RKO (cell line): ENCODE data around the gene ITGB8.
A peak's percentile ranks its signal among the peaks of the same experiment; 100 is the strongest.

Experiments
- DNase-seq: peaks from one replicate; pipeline ENCODE4 v3.0.0-alpha.2; 2016; ENCODE audit warnings: low spot score

The ITGB8 gene

GRCh38 chr7:20310301-20310700, 20.4 kb upstream of the ITGB8 start:
- no peak for DNase-seq

GRCh38 chr7:20310963-20311742, 19.5 kb upstream of the ITGB8 start:
- DNase-seq: peak; percentile 52

GRCh38 chr7:20311743-20312042, 19.0 kb upstream of the ITGB8 start:
- no peak for DNase-seq

- no peak for DNase-seq
Observed at GRCh38 chr7:20312562-20312961, 18.1 kb upstream of the ITGB8 start.

- no peak for DNase-seq
Observed at GRCh38 chr7:20313626-20314025, 17.1 kb upstream of the ITGB8 start.

GRCh38 chr7:20314198-20314597, 16.5 kb upstream of the ITGB8 start:
- DNase-seq: no peak

GRCh38 chr7:20316706-20317105, 14.0 kb upstream of the ITGB8 start:
- no peak for DNase-seq

- no peak for DNase-seq
Observed at GRCh38 chr7:20317413-20317812, 13.3 kb upstream of the ITGB8 start.

GRCh38 chr7:20318933-20319332, 11.8 kb upstream of the ITGB8 start:
- no peak for DNase-seq

- DNase-seq: no peak
Observed at GRCh38 chr7:20320322-20320721, 10.4 kb upstream of the ITGB8 start.

- DNase-seq: no peak
Observed at GRCh38 chr7:20320786-20321185, 9.9 kb upstream of the ITGB8 start.

- DNase-seq: no peak
Observed at GRCh38 chr7:20323595-20323994, 7.1 kb upstream of the ITGB8 start.

GRCh38 chr7:20326342-20326741, 4.4 kb upstream of the ITGB8 start:
- DNase-seq: no peak

- DNase-seq: no peak
Observed at GRCh38 chr7:20327055-20327454, 3.6 kb upstream of the ITGB8 start.

- no peak for DNase-seq
Observed at GRCh38 chr7:20328027-20328426, 2.7 kb upstream of the ITGB8 start.

GRCh38 chr7:20328692-20329091, 2.0 kb upstream of the ITGB8 start:
- no peak for DNase-seq

- peak; percentile 75 for DNase-seq
Observed at GRCh38 chr7:20329389-20330238, 1.1 kb upstream of the ITGB8 start.

- DNase-seq: no peak
Observed at GRCh38 chr7:20330928-20331909, 519 bp downstream of the ITGB8 start.

GRCh38 chr7:20331910-20332813, 1.5 kb downstream of the ITGB8 start:
- no peak for DNase-seq

GRCh38 chr7:20338285-20338684, 7.6 kb downstream of the ITGB8 start:
- no peak for DNase-seq

GRCh38 chr7:20340839-20341238, 10.1 kb downstream of the ITGB8 start:
- no peak for DNase-seq
